HG03108 (cell line): ENCODE measurements around the gene MCC.

Experiments used
- ATAC-seq: cut with Tn5 transposase; IDR thresholded peaks from one replicate; pipeline ENCODE4 v1.9.1; 2021; ENCODE audit warnings: moderate library complexity; ENCODE audit not compliant: unreplicated experiment

MCC gene

DNA sequence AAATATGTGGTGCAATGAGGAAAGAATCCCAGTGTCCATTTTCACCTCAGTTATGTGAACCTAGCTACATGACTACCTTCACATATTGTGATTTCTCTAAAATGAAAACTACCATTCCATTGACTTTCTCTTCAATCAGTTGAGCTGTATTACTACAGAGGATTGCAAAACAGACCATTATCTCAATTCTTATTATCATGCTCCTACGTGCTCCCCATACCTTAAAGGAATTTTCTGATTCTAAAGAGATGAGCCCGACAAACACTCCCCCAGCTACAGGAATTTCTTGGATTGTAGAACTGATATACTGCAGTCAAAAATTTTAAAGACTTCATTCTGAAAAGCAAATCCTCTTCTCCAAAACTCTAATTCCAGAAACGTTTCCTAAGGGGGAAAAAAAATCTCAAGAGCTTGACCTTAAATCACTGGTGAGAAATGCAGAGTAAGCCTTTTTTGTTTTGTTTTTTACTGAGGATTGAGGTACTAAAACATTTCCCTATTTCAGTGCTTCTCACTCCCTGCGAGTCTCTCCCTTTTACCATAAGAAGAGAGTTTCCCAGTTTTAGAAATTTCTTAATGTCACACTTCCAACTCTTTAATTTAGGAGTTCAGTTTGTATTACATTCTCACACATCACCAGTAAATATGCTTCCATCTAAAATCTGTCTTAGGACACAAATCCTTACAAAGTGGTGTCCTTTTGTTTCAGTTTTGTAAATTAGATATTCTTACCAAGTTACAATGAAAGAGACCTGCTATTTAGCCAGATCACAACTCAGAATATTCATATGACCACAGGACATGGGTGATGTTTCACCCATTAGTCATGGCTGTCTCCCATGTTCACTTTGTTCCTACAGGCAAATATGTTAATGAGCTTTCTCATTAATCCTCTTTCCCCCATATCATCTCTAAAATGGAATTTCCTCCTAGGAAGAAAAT, 257.3 kb downstream of the MCC start:
- ATAC-seq: no peak

DNA sequence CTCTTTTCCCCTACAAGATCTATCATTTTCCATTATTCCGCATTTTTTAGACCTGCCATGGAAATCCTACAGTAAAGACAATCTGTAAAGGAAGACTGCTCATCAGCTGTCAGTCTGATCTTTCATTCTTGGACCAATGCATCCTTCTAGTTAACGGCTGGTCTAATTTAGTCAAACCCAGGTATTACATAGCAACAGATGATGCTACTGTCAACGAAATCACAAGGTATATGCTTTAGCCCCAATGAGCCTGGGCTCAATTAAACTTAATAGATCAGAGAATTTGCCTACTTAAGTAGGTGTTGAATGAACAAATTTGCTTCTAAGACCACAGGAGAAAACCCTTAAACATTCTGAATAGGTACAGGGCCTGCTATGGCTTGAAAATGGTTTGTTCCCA, 260.5 kb downstream of the MCC start:
- no peak for ATAC-seq

- ATAC-seq: no peak
These were observed 262.0 kb downstream of the MCC start for GRCh38 chr5:113226116-113226736.

DNA sequence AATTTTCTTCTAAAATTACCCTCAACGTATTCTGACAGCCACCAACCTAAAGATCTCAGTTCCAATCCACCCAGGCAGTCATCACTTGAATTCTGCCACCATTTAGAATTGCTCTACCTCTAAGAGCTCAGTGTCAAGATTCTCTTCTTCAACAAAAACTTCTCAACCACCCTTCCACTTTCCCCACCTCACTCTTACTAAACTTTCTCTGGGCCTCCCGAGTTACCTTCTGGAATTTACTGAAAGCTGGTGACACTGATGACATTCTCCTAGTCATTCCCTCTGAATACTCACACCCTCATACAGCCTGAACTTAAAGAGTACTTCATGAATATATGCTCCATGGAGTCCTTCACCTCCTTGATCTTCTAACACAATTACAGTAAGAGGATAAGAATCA, 263.0 kb downstream of the MCC start:
- ATAC-seq: no peak

- ATAC-seq: no peak
These were observed 263.6 kb downstream of the MCC start for GRCh38 chr5:113224605-113225065.

DNA sequence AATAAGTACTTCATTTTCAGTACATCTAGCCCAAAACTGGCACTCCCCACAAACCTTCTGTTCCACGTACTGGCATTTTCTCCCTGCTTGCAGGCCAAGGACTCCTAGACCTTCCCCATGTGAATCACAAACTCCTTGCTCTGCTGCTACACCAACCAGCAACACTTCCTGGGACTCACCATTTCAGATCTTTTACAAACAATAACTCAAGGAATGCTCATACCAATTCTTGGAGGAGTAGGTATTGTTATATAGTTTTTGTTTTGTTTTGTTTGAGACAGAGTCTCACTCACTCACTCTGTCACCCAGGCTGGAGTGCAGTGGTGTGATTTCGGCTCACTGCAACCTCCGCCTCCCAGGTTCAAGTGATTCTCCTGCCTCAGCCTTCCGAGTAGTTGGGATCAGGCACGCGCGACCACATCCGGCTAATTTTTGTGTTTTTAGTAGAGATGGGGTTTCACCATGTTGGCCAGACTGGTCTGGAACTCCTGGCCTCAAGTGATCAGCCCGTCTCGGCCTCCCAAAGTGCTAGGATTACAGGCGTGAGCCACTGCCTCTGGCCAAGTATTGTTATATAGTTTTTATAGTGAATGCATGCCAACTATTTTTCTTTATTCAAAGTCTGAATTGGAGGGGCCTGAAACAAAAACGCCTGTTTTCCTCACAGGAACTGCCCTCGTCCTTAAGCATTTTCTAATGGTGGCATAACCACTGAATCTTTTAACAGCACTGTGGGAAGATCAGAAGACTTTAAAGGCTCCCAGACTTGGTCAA, 264.2 kb downstream of the MCC start:
- ATAC-seq: no peak

DNA sequence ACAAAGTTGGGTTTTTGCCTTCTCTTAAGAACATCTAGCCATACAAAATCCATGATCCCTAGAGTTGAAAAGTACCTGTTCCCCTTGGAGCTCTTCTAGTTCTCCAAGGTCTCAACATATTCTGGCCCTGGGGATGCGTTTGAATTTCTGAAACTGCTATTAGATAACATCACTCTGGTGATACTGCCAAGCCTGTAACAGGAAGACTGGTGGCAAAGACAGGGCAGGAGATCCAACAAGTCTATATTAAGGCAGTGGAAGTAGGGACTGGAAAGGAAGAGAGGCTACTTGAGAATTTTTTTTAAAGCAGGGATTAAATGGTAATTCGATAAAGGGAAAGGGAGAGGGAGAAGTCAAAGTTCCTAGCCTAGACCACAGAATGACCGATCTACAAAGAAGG, 264.9 kb downstream of the MCC start:
- ATAC-seq: no peak

GRCh38 chr5:113221294-113222176, 266.7 kb downstream of the MCC start:
- no peak for ATAC-seq

GRCh38 chr5:113219695-113220094, 268.6 kb downstream of the MCC start:
- no peak for ATAC-seq

DNA sequence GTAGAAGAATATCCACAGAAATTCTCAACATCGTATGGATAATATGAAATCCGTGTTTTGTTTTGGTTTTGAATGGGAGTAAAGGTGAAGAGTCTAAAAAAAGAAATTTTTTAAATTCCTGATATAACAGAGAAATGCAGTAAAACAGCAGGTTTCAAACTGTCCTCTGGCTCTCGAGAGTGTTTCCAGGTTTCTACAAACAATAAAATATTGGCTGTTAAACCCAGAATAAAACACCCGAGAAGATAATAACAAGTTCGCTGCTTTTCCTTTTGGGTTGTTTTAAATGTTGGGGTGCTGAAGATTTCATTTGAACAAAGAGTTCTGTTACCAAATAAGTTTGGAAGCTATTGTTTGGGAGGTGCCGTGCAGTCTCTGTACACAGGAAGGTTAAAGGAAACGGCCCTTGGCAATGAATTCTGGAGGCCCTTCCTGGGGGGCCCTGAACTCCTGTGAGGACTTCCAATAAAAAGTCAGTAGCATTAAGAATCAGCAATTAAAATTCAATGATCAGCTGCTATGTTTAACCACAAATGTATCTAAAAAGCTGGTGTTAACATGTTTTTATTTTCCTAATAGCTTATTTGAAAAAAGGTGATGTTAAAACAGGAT, 269.2 kb downstream of the MCC start:
- no peak for ATAC-seq

DNA sequence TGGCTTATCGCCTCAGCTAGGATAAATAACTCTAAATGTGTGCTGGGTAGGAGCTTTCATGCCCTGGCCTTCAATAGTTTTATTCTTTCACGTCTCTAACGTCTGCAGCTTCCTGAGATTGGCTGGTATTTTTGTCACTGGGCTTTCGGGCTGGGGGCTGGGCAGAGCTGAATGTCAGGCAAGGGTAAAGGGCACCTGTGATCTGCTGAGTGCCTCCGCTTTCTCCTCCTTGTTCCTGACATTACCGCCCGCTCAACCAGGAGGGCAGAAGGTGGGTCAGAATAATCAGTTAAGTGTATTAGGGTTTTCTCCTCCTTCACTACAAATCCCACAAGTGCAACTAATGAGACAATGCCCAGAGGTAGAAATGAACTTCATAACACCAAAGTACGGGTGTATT, 270.1 kb downstream of the MCC start:
- ATAC-seq: no peak

- ATAC-seq: no peak
These were observed 270.6 kb downstream of the MCC start for GRCh38 chr5:113217619-113218184.

DNA sequence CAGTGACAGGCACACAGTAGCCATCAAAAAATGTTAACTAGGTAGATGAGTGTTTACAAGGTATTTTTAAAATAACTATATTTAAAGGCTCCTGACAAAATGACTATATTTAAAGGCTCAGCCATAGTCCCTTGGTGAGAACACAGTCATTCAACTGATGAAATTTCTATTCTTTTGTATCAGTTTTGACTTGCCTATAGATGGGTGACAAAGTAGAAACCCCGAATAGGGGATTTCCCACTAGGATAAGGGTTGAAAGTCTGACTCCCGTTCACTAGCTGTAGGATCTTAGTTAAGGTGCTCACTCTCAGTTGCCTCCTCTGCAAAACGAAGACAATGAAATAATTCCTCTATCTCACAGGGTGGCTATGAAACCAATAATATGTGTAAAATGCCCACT, 271.7 kb downstream of the MCC start:
- no peak for ATAC-seq

GRCh38 chr5:113215401-113216060, 272.7 kb downstream of the MCC start:
- ATAC-seq: no peak

- no peak for ATAC-seq
These were observed 273.5 kb downstream of the MCC start for GRCh38 chr5:113214606-113215323.

GRCh38 chr5:113213551-113214425, 274.5 kb downstream of the MCC start:
- ATAC-seq: no peak

DNA sequence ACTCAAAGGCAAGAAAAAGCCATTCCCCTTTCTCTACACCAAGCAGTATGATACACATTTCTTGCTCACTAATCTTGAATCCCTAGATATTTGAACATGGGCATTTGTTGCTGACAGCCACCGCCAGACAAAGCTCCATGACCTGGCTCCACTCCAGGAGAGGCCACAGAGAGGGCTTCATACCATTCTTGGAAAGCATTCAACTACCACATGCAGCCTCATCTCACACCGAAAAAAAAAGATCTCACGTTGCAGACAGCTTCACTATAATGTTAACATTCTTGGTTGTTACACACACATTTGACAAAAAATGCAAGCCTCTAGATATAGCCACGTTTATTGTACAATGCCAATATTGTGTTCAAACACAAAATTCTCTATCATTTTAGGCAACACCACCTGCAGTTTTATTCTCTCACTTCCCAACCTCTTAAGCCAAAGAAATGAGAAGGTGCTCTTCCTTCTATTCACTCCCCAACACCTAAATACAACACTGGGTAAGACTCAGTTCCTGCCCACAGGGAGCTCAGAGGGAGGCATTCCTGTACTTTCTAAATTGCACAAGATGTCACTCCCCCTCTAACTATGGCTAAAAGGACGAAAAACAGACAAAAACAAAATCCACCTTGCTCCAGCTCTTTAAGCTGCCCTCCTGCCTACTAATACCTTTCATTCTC, 275.9 kb downstream of the MCC start:
- no peak for ATAC-seq
